Activated CD4-positive, alpha-beta T cell treated with anti-CD3 and anti-CD28 coated beads, Interleukin-2, Interleukin-6, amounts not matched to agents 100 ng/mL and 50 ng/mL, durations not matched to agents 16 hours and 8 hours (primary cell): ENCODE results near the gene ZDHHC1.
A peak's percentile ranks its signal among the peaks of the same experiment; 100 is the strongest.

Source experiments
- DNase-seq: peaks from one replicate; pipeline ENCODE4 v3.0.0-alpha.2; 2020

ZDHHC1 gene

GRCh38 chr16:67447508-67448076, 31.3 kb upstream of the ZDHHC1 start:
- DNase-seq, result peak; percentile 88

- no peak for DNase-seq
Measured at GRCh38 chr16:67446968-67447507, 30.8 kb upstream of the ZDHHC1 start.

GRCh38 chr16:67445913-67446907, 29.9 kb upstream of the ZDHHC1 start:
- no peak for DNase-seq

- DNase-seq, result no peak
Measured at GRCh38 chr16:67445441-67445912, 29.2 kb upstream of the ZDHHC1 start.

- no peak for DNase-seq
Measured at GRCh38 chr16:67445126-67445426, 28.8 kb upstream of the ZDHHC1 start.

- no peak for DNase-seq
Measured at GRCh38 chr16:67444259-67445125, 28.2 kb upstream of the ZDHHC1 start.

- DNase-seq, result no peak
Measured at GRCh38 chr16:67443265-67443664, 27.0 kb upstream of the ZDHHC1 start.

- no peak for DNase-seq
Measured at GRCh38 chr16:67442581-67443255, 26.4 kb upstream of the ZDHHC1 start.

- no peak for DNase-seq
Measured at GRCh38 chr16:67441907-67442306, 25.6 kb upstream of the ZDHHC1 start.

GRCh38 chr16:67441271-67441753, 25.0 kb upstream of the ZDHHC1 start:
- no peak for DNase-seq

GRCh38 chr16:67438824-67439393, 22.6 kb upstream of the ZDHHC1 start:
- DNase-seq, result no peak

GRCh38 chr16:67438098-67438791, 22.0 kb upstream of the ZDHHC1 start:
- DNase-seq, result no peak

- DNase-seq, result peak; percentile 51
Measured at GRCh38 chr16:67437513-67437912, 21.2 kb upstream of the ZDHHC1 start.

- DNase-seq, result no peak
Measured at GRCh38 chr16:67436640-67437193, 20.4 kb upstream of the ZDHHC1 start.

GRCh38 chr16:67435758-67436164, 19.5 kb upstream of the ZDHHC1 start:
- DNase-seq, result no peak

GRCh38 chr16:67433131-67433719, 16.9 kb upstream of the ZDHHC1 start:
- DNase-seq, result no peak

- DNase-seq, result no peak
Measured at GRCh38 chr16:67432506-67432890, 16.2 kb upstream of the ZDHHC1 start.

- no peak for DNase-seq
Measured at GRCh38 chr16:67431775-67432505, 15.7 kb upstream of the ZDHHC1 start.

GRCh38 chr16:67430977-67431774, 14.9 kb upstream of the ZDHHC1 start, which contains the start of gene HSD11B2:
Gene HSD11B2 (plus strand): TSS chr16:67431121. CDS start chr16:67431249, 128 bp downstream.
- no peak for DNase-seq
